Neural crest cell (in vitro differentiated cells): ENCODE results near the gene PLCB1. TPM values are rescaled to one million over a fixed set of nuclear protein-coding genes. Genes with fewer than 3 reads are reported as not detected.

Experiments used
- DNase-seq: peaks from one replicate; pipeline ENCODE4 v3.0.0; 2021; ENCODE audit warnings: low read depth, mixed read lengths, low spot score
- H3K27ac Mint-ChIP-seq: one replicate; pipeline ENCODE4 v1.8.0; 2021; ENCODE audit warnings: mild to moderate bottlenecking, mixed read lengths; ENCODE audit not compliant: unreplicated experiment
- H3K27me3 Mint-ChIP-seq: 2 replicates; pipeline ENCODE4 v1.8.0; 2021; ENCODE audit warnings: low read depth, mild to moderate bottlenecking, mixed read lengths
- H3K36me3 Mint-ChIP-seq: 2 replicates; pipeline ENCODE4 v1.8.0; 2021; ENCODE audit warnings: low read depth, mild to moderate bottlenecking, mixed read lengths
- H3K4me1 Mint-ChIP-seq: 2 replicates; pipeline ENCODE4 v1.8.0; 2021; ENCODE audit warnings: mixed read lengths
- H3K4me3 Mint-ChIP-seq: one replicate; pipeline ENCODE4 v1.8.0; 2021; ENCODE audit warnings: mild to moderate bottlenecking, mixed read lengths
- H3K9me3 Mint-ChIP-seq: 2 replicates; pipeline ENCODE4 v1.8.0; 2021; ENCODE audit warnings: mixed read lengths
- CTCF ChIP-seq: fragments of 200-600 bp; sonication (generic); conservative IDR thresholded peaks from 2 replicates; pipeline ENCODE4 v1.5.0; 2021; ENCODE audit warnings: antibody characterized with exemption, mild to moderate bottlenecking
- total RNA-seq: library from RNA; stranded (reverse); gene quantifications from 2 replicates; pipeline ENCODE4 v1.2.1, GENCODE V29; 2021

The PLCB1 gene
- total RNA-seq, 1 donor from 2014 or later = 13.7 TPM

- TF ChIP-seq CTCF = no peak
- H3K4me3 Mint-ChIP-seq = no peak overlapping the region
- H3K9me3 Mint-ChIP-seq = peaks cover 11% of the 10 kb centered on the region
- no peaks in the 10 kb centered on the region for H3K36me3 Mint-ChIP-seq
- H3K27me3 Mint-ChIP-seq = no peaks in the 10 kb centered on the region
- no peak for DNase-seq
- no peak overlapping the region for H3K27ac Mint-ChIP-seq
- H3K4me1 Mint-ChIP-seq = peaks cover 10% of the 10 kb centered on the region
These were observed 728.0 kb downstream of the PLCB1 start for GRCh38 chr20:8860011-8860495.

DNA sequence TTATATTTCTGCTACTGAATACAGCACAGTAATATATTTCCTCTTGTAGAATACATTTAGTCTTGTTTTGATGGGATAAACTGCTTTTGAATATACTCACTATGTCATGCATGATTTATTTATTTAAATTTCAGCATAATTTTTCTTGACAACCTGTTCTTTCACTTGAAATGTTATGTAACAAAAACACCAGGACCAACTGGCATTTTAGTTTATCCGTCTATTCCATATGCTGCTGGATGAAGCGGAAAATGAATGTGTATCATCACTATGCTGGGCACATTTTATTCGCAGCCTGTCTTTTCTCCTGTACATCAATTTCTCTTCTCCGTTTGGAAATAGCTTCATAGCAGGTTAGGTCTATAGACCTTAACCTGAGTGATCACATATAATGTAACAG is 730.0 kb downstream of the PLCB1 start:
- H3K27me3 Mint-ChIP-seq = no peaks in the 10 kb centered on the region
- peaks cover 12% of the 10 kb centered on the region for H3K9me3 Mint-ChIP-seq
- H3K4me3 Mint-ChIP-seq = no peak overlapping the region
- no peaks in the 10 kb centered on the region for H3K36me3 Mint-ChIP-seq
- peaks cover 17% of the 10 kb centered on the region for H3K4me1 Mint-ChIP-seq
- no peak for TF ChIP-seq CTCF
- no peak for DNase-seq
- H3K27ac Mint-ChIP-seq = no peak overlapping the region

DNA sequence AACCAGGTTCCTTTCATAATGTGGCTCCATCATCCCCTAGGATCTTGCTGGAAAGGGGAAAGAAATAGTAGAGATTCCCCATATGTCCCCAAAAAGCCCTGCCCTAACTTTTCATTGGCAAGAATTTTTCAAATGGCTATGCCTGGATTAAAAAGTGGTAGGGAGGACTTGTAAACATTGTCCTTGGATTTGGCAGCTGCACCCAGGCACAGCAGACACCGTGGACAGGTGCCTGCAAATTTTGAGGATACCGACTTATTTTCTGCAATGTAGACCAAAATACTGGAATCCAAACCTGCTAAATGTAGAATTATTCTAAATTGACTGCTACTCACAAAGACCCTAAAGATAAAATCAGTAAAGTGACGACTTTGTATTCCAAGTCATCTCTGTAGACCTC is 733.6 kb downstream of the PLCB1 start:
- peaks cover 8% of the 10 kb centered on the region for H3K9me3 Mint-ChIP-seq
- no peaks in the 10 kb centered on the region for H3K27me3 Mint-ChIP-seq
- H3K36me3 Mint-ChIP-seq = no peaks in the 10 kb centered on the region
- H3K4me1 Mint-ChIP-seq = peaks cover 47% of the 10 kb centered on the region
- TF ChIP-seq CTCF = no peak
- no peak overlapping the region for H3K27ac Mint-ChIP-seq
- no peak for DNase-seq
- no peak overlapping the region for H3K4me3 Mint-ChIP-seq

- DNase-seq = no peak
- H3K27me3 Mint-ChIP-seq = no peaks in the 10 kb centered on the region
- peak overlapping the region; percentile 48 for H3K27ac Mint-ChIP-seq
- H3K4me1 Mint-ChIP-seq = peaks cover 58% of the 10 kb centered on the region
- H3K4me3 Mint-ChIP-seq = peak overlapping the region; percentile 12
- H3K36me3 Mint-ChIP-seq = no peaks in the 10 kb centered on the region
- peaks cover 8% of the 10 kb centered on the region for H3K9me3 Mint-ChIP-seq
- no peak for TF ChIP-seq CTCF
These were observed 735.1 kb downstream of the PLCB1 start for GRCh38 chr20:8867038-8867740.

GRCh38 chr20:8870652-8871051 is 738.6 kb downstream of the PLCB1 start:
- H3K27me3 Mint-ChIP-seq = no peaks in the 10 kb centered on the region
- no peak overlapping the region for H3K27ac Mint-ChIP-seq
- peaks cover 68% of the 10 kb centered on the region for H3K4me1 Mint-ChIP-seq
- no peak for TF ChIP-seq CTCF
- no peak for DNase-seq
- peaks cover 6% of the 10 kb centered on the region for H3K9me3 Mint-ChIP-seq
- no peak overlapping the region for H3K4me3 Mint-ChIP-seq
- no peaks in the 10 kb centered on the region for H3K36me3 Mint-ChIP-seq
